ENCODE measurements around the gene CNPY2. TPM values are rescaled to one million over a fixed set of nuclear protein-coding genes. Genes with fewer than 3 reads are reported as not detected.
"Not testable (repeated sequence)": the region's sequence is repeated elsewhere in the genome, so short reads cannot be mapped to it uniquely, and the experiment has no call there.

The CNPY2 gene
- polyA plus RNA-seq (2013, experiment 1 of 2; ENCODE audit: insufficient read length): 87.6 TPM
- polyA plus RNA-seq (2013, experiment 2 of 2; ENCODE audit: insufficient read length): 69.4 TPM

GRCh38 chr12:56315622-56316473, at the start of gene CNPY2:
CNPY2 (minus strand) TSS chr12:56315988; CDS start chr12:56315217, 771 bp downstream.
- peak; percentile 98 for DNase-seq

DNA sequence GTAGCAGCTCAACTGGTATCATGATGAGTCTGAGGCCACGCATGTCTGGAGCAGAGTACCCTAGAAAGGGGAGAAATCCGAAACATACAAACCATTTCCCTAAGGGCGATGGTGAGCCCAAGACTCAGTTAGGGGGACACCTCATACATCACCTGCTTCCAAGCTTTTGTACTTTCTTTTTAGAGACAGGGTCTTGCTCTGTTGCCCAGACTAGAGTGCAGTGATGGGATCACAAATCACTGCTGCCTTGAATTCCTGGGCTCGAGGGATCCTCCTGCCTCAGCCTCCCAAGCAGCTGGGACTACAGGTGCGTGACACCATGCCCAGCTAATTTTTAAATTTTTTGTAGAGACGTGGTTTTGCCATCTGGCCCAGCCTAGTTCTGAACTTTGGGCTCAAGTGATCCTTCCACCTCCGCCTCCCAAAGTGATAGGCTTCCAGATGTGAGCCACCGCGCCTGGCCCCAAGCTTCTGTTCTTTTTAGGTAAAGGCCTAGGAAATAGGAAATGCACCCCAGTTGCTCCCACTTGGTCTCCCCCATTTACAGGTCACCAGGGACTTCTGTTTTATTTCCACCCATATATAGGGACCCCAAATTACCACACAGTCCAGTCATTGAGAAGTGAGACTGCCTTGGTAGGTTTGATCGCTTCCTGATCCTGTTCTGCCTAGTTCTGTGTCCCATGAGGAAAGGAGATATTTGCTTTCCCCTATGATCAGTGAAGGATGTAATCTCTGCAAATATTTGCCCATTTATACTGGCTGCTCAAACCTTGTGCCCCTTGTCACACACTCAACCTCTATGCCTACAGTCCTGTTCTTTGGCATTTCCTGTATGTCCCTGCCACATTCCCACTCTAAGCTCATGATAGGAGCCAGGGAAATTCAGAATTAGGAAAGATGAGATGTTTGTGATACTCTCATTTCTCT, 46.6 kb upstream of the CNPY2 start, which contains the start of gene APOF:
APOF (minus strand) TSS at position 728 of the 930 bp plus-strand sequence; CDS start at position 616, 112 bp downstream.
- no peak for DNase-seq

GRCh38 chr12:56361487-56362129, 45.8 kb upstream of the CNPY2 start:
- DNase-seq: no peak

GRCh38 chr12:56359851-56360767, 44.3 kb upstream of the CNPY2 start, which contains the start of gene STAT2:
STAT2 (minus strand) TSS chr12:56360107; CDS start chr12:56356571, 3,536 bp downstream.
- peak; percentile 100 for DNase-seq

- peak; percentile 90 for DNase-seq
Measured at GRCh38 chr12:56358836-56359532, 43.2 kb upstream of the CNPY2 start.

- no peak for DNase-seq
Measured at GRCh38 chr12:56351325-56351724, 35.5 kb upstream of the CNPY2 start.

DNA sequence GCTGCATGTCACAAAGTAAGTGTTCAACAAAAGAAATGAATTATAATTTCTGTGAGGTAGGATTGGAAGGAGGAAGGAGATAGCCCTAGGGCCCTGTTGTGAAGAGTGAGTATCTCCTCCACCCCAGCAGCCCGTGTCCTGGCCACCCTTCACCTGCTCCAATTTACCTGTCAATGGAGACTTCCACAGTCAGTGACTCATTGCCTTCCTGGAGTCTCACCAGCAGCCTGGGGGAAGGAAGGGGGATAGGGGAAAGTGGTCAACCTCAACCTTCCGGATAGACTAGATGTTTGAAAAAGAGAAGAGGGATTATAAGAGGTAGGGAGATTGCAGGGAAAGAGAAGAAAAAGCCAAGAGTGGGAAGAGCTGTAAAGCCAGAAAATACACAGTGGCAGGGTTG, 34.9 kb upstream of the CNPY2 start:
- no peak for DNase-seq

- no peak for DNase-seq
Measured at GRCh38 chr12:56348776-56349175, 33.0 kb upstream of the CNPY2 start.

DNA sequence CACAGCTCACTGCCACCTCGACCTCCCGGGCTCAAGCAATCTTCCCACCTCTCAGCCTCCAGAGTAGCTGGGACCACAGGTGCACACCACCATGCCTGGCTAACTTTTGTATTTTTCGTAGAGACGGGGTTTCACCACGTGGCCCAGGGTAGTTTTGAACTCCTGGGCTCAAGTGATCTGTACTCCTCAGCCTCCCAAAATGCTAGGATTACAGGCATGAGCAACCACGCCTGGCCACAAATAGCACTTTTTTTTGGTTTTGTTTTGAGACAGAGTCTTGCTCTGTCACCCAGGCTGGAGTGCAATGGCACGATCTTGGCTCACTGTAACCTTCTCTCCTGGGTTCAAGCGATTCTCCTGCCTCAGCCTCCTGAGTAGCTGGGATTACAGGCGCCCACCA, 31.5 kb upstream of the CNPY2 start:
- not testable (repeated sequence) for DNase-seq

DNA sequence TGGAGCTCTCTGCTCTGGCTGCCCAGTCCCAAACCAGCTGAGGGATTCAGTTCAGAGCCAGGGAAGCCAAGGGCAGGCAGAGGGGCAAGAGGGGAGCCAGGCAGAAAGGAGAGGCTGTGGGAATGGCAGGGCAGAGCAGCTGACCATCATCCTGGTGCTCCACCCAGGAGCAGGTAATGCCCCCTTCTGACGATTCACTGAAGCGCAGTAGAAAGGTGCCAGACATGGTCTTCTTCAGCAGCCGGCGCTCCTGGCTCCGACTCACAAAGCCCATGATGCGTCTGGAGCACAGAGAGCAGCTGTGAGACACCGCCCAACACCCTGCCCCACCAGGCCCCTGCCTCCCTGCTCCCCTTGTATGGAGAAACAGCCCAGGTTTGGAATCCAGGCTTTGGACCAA, 30.9 kb upstream of the CNPY2 start:
- no peak for DNase-seq

- not testable (repeated sequence) for DNase-seq
Measured at GRCh38 chr12:56342290-56342689, 26.5 kb upstream of the CNPY2 start.

DNA sequence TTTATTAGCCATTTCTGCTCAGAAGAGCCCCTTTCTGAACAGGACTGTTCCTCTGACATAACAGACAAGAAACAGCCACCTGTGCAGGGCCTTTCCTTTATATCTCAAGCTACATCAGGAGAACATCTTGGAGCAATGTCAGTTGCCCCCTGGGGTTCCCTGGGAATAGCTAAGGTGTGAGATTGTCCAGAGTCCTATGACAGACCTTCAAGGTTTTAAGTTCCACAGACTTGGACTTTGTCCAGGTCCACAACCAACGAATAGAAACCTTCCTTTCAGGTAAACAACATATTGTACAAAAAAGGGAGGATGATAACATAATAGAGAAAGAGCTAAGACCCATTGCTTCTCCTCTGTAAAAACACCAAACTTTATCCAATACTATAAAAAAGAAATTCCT, 25.8 kb upstream of the CNPY2 start:
- no peak for DNase-seq

DNA sequence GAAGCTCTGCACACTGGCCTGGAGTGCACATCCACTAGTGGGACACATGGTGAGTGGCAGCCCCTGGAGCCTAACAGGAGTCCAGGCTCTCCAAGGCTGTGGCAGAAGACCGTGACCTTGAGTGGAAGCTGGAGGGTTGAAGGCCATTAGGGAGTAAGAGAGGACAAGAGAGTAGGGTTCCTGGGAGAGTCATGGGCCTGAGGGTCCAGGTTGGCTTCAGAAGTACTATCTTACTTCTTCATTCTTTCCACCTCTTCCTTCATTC, 23.3 kb upstream of the CNPY2 start:
- no peak for DNase-seq

- peak; percentile 7 for DNase-seq
Measured at GRCh38 chr12:56338308-56339157, 22.7 kb upstream of the CNPY2 start, which contains the start of gene IL23A. IL23A (plus strand) TSS chr12:56338884; CDS start chr12:56339045, 161 bp downstream.

DNA sequence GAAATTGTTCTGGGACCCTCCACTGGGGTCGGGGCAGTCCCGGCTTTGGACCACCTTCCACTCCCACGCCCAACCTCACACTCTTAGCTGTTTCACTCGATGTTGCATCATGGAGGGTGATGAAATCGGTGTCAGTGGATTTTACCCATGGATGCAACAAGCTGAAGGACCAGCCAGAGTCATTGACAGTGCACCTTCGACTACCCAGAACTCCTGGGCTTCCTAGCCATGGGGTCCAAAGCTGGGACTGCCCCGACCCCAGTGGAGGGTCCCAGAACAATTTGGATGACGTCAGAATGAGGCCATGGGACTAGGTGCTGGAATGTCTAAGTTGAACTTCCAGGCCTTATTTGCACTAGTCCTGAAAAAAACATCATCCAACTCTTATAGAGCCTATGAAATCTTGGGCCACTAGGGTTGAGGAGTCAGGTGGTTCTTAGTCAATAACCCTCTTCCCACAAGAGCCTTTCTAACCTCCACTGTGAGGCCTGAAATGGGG, 22.0 kb upstream of the CNPY2 start:
- no peak for DNase-seq

DNA sequence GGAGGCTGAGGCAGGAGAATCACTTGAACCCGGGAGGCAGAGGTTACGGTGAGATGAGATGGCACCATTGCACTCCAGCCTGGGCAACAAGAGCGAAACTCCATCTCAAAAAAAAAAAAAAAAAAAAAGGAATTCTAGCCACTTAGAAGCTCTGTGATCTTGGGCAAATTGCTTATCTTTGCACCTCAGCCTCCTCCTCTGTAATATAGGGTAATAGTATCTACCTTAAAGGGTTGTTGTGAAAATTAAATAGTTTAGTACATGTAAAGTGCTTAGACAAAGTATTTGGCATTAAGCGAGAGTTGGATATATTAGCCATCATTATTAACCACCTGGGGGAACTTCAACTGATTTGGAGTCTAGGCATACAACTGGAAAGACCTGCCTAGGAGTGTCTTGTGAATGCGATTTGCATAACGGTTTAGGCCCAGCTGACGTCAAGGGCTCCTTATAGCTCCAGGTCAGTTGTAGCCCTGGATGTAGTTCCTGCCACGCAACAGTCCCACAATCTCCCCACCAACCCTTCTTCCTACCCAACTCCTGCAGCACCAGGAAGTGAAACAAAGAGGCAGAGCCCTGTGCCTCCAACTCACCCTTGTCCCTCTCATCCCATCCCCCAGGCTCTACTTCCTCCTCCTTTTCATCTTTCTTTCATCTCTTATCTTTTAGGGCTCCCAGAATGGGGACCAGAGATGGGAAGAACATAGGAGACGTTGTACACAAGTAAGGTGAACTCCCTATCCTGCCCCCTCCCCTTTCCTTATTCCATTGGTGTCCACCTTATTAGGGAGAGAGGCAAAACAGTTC, 20.8 kb upstream of the CNPY2 start:
- no peak for DNase-seq

DNA sequence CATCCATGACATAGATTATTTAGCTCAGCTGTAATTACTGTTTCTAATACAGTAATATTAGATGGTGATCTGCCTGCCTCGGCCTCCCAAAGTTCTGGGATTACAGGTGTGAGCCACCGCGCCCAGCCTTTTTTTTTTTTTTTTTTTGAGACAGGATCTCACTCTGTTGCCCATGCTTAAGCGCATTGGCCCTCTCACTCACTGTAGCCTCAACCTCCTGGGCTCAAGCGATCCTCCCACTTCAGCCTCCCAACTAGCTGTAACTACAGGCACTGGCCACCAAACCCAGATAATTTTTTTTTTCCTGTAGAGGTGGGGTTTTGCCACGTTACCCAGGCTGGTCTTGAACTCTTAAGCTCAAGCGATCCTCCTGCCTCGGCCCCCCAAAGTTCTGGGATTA, 19.7 kb upstream of the CNPY2 start:
- not testable (repeated sequence) for DNase-seq

- no peak for DNase-seq
Measured at GRCh38 chr12:56334490-56334793, 18.7 kb upstream of the CNPY2 start.
